ENCODE results near the gene PAX8. TPM values are rescaled to one million over a fixed set of nuclear protein-coding genes. Genes with fewer than 3 reads are reported as not detected.

The PAX8 gene
- total RNA-seq, 8 experiments from 2014 or later, result 0.27 to 10.1 (median 3.5) TPM

GRCh38 chr2:113176696-113177355, 101.9 kb downstream of the PAX8 start:
- in situ Hi-C loops (cut with MboI; ENCODE audit: low pct_unique_long_range_greater_than_20kb in 2 of 9, low sequenced_read_pairs in 9 of 9, unreplicated experiment in 9 of 9), result no loop called here
- H3K27ac ChIP-seq, result no peak overlapping the region
- peaks cover 10 to 14% of the 10 kb centered on the region in 2 donors for H3K4me1 ChIP-seq (replicated peaks in 1 of 2)
- 79 to 100% (median 94%) methylated on average over 1 to 7 of the region's 7 CpGs; no CpG with 5 or more reads in 1 of the 10 experiments for WGBS, 10 experiments
- ATAC-seq (replicated peaks in 6 of 8), result no peak
- no peak overlapping the region for H3K4me3 ChIP-seq

- in situ Hi-C loops (cut with MboI; ENCODE audit: low pct_unique_long_range_greater_than_20kb in 2 of 9, low sequenced_read_pairs in 9 of 9, unreplicated experiment in 9 of 9), result no loop called here
- peaks cover 10 to 14% of the 10 kb centered on the region in 2 donors for H3K4me1 ChIP-seq (replicated peaks in 1 of 2)
- ATAC-seq (replicated peaks in 6 of 8), result no peak
- H3K27ac ChIP-seq, result no peak overlapping the region
- WGBS, 10 experiments, result 62 to 100% (median 92%) methylated on average over 1 to 6 of the region's 11 CpGs; no CpG with 5 or more reads in 4 of the 10 experiments
- no peak overlapping the region for H3K4me3 ChIP-seq
Observed at GRCh38 chr2:113175736-113176695, 102.7 kb downstream of the PAX8 start.

- peak in 7 of 8 experiments; percentile 47 to 93 (median 89) for ATAC-seq (replicated peaks in 6 of 8)
- 24 to 90% (median 57%) methylated on average over 1 to 4 of the region's 8 CpGs; no CpG with 5 or more reads in 4 of the 10 experiments for WGBS, 10 experiments
Observed at GRCh38 chr2:113175042-113175628, 103.6 kb downstream of the PAX8 start.

GRCh38 chr2:113174376-113174750, 104.4 kb downstream of the PAX8 start:
- peaks cover 10 to 14% of the 10 kb centered on the region in 2 donors for H3K4me1 ChIP-seq (replicated peaks in 1 of 2)
- H3K27ac ChIP-seq, result no peak overlapping the region
- ATAC-seq (replicated peaks in 6 of 8), result no peak
- WGBS, 10 experiments, result 80% methylated on average over 1 of the region's 3 CpGs; no CpG with 5 or more reads in 9 of the 10 experiments
- in situ Hi-C loops (cut with MboI; ENCODE audit: low pct_unique_long_range_greater_than_20kb in 2 of 9, low sequenced_read_pairs in 9 of 9, unreplicated experiment in 9 of 9), result no loop called here
- H3K4me3 ChIP-seq, result no peak overlapping the region

More at GRCh38 chr2:113175042-113175628, 103.6 kb downstream of the PAX8 start:
- Histone ChIP-seq H3K4me1 (replicated peaks in 1 of 2) (peaks cover 10 to 14% of the 10 kb centered on the region in 2 donors), H3K27ac (no peak overlapping the region), H3K4me3 (no peak overlapping the region)
- in situ Hi-C loops (cut with MboI; ENCODE audit: low pct_unique_long_range_greater_than_20kb in 2 of 9, low sequenced_read_pairs in 9 of 9, unreplicated experiment in 9 of 9), result no loop called here

GRCh38 chr2:113173542-113174375, 105.0 kb downstream of the PAX8 start, which contains the start of gene PSD4:
Gene PSD4, plus strand, starts transcription at chr2:113173971. Its CDS starts 8,486 bp downstream, at chr2:113182457.
- H3K27ac ChIP-seq, result no peak within 1 kb of the TSS
- ATAC-seq (replicated peaks in 6 of 8), result no peak

GRCh38 chr2:113172721-113173541, 105.8 kb downstream of the PAX8 start:
- H3K4me1 ChIP-seq (replicated peaks in 1 of 2), result peaks cover 10 to 14% of the 10 kb centered on the region in 2 donors
- WGBS, 10 experiments, result 41 to 96% (median 86%) methylated on average over 2 to 11 of the region's 16 CpGs; no CpG with 5 or more reads in 3 of the 10 experiments
- H3K27ac ChIP-seq, result no peak overlapping the region
- in situ Hi-C loops (cut with MboI; ENCODE audit: low pct_unique_long_range_greater_than_20kb in 2 of 9, low sequenced_read_pairs in 9 of 9, unreplicated experiment in 9 of 9), result no loop called here
- no peak overlapping the region for H3K4me3 ChIP-seq
- ATAC-seq (replicated peaks in 6 of 8), result no peak

More at GRCh38 chr2:113173542-113174375, 105.0 kb downstream of the PAX8 start, which contains the start of gene PSD4:
- in situ Hi-C loops (cut with MboI; ENCODE audit: low pct_unique_long_range_greater_than_20kb in 2 of 9, low sequenced_read_pairs in 9 of 9, unreplicated experiment in 9 of 9), result no loop called here
- peaks cover 10 to 14% of the 10 kb centered on the region in 2 donors for H3K4me1 ChIP-seq (replicated peaks in 1 of 2)
- H3K4me3 ChIP-seq, result no peak within 1 kb of the TSS
- WGBS, 10 experiments, result 80 to 100% (median 80%) methylated on average over 1 to 3 of the region's 14 CpGs; no CpG with 5 or more reads in 7 of the 10 experiments

- H3K4me3 ChIP-seq, result no peak overlapping the region
- peaks cover 10 to 14% of the 10 kb centered on the region in 2 donors for H3K4me1 ChIP-seq (replicated peaks in 1 of 2)
- no peak overlapping the region for H3K27ac ChIP-seq
- WGBS, 10 experiments, result 83 to 100% (median 93%) methylated on average over 1 to 5 of the region's 8 CpGs; no CpG with 5 or more reads in 1 of the 10 experiments
- no peak for ATAC-seq (replicated peaks in 6 of 8)
- in situ Hi-C loops (cut with MboI; ENCODE audit: low pct_unique_long_range_greater_than_20kb in 2 of 9, low sequenced_read_pairs in 9 of 9, unreplicated experiment in 9 of 9), result no loop called here
Observed at GRCh38 chr2:113171334-113172075, 107.2 kb downstream of the PAX8 start.

GRCh38 chr2:113169586-113169985, 109.1 kb downstream of the PAX8 start:
- WGBS, 10 experiments, result 0 to 100% (median 90%) methylated on average over 1 to 2 of the region's 3 CpGs; no CpG with 5 or more reads in 1 of the 10 experiments
- Histone ChIP-seq H3K27ac (no peak overlapping the region), H3K4me3 (no peak overlapping the region), H3K4me1 (replicated peaks in 1 of 2) (peaks cover 9 to 15% of the 10 kb centered on the region in 2 donors)
- in situ Hi-C loops (cut with MboI; ENCODE audit: low pct_unique_long_range_greater_than_20kb in 2 of 9, low sequenced_read_pairs in 9 of 9, unreplicated experiment in 9 of 9), result no loop called here
- no peak for ATAC-seq (replicated peaks in 6 of 8)

GRCh38 chr2:113169002-113169530, 109.7 kb downstream of the PAX8 start:
- peaks cover 9 to 10% of the 10 kb centered on the region in 2 donors for H3K4me1 ChIP-seq (replicated peaks in 1 of 2)
- H3K27ac ChIP-seq, result no peak overlapping the region
- in situ Hi-C loops (cut with MboI; ENCODE audit: low pct_unique_long_range_greater_than_20kb in 2 of 9, low sequenced_read_pairs in 9 of 9, unreplicated experiment in 9 of 9), result no loop called here
- WGBS, 10 experiments, result 79 to 100% (median 90%) methylated on average over 1 to 7 of the region's 8 CpGs
- ATAC-seq (replicated peaks in 6 of 8), result no peak
- H3K4me3 ChIP-seq, result no peak overlapping the region

- WGBS, 10 experiments, result 67 to 100% (median 83%) methylated on average over 1 of the region's 6 CpGs; no CpG with 5 or more reads in 2 of the 10 experiments
- in situ Hi-C loops (cut with MboI; ENCODE audit: low pct_unique_long_range_greater_than_20kb in 2 of 9, low sequenced_read_pairs in 9 of 9, unreplicated experiment in 9 of 9), result no loop called here
Observed at GRCh38 chr2:113167962-113168340, 110.8 kb downstream of the PAX8 start.

More at GRCh38 chr2:113167962-113168340, 110.8 kb downstream of the PAX8 start:
- H3K27ac ChIP-seq, result no peak overlapping the region
- H3K4me1 ChIP-seq (replicated peaks in 1 of 2), result peaks cover 9 to 10% of the 10 kb centered on the region in 2 donors
- H3K4me3 ChIP-seq, result no peak overlapping the region
- ATAC-seq (replicated peaks in 6 of 8), result no peak
